Measurements from ENCODE around the gene BBC3.
A peak's percentile ranks its signal among the peaks of the same experiment; 100 is the strongest.

Gene BBC3

DNA sequence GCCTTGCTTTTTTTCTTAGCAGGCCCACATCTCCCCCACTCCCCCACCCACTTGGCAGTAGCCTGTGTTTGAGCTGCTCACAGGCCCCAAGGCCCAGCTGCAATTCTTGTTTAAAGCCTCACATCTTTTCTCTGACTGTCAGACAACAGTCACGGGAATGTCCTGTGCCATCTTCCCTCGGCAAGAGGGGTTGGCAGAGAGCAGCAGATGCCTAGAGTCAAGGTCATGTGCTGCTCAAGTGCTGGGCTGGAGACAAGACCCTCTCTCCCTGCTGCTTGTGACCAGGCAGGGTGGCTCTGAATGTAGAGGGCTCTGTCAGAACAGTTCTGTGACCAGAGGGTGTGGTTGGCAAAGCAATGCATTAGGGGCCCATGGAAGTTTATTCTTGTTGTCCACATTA lies 47.4 kb downstream of the BBC3 start:
- H3K9me3 ChIP-seq (ENCODE audit: control insufficient read depth in 1 of 2, low read length in 2 of 2), result no peaks in the 10 kb centered on the region
- no peak overlapping the region for H3K4me3 ChIP-seq (ENCODE audit: low read depth in 1 of 2, low read length in 2 of 2)
- H3K27me3 ChIP-seq (ENCODE audit: low read depth, low read length), result no peaks in the 10 kb centered on the region
- peaks cover 0 to 3% of the 10 kb centered on the region in 2 donors for H3K36me3 ChIP-seq (ENCODE audit: control insufficient read depth in 1 of 2, insufficient read depth in 2 of 2, low read length in 2 of 2)
- peaks cover 0 to 12% of the 10 kb centered on the region in 2 donors for H3K4me1 ChIP-seq (ENCODE audit: control insufficient read depth in 1 of 2, insufficient read depth in 2 of 2, low read length in 2 of 2)
- H3K27ac ChIP-seq (ENCODE audit: low read length), result no peak overlapping the region

DNA sequence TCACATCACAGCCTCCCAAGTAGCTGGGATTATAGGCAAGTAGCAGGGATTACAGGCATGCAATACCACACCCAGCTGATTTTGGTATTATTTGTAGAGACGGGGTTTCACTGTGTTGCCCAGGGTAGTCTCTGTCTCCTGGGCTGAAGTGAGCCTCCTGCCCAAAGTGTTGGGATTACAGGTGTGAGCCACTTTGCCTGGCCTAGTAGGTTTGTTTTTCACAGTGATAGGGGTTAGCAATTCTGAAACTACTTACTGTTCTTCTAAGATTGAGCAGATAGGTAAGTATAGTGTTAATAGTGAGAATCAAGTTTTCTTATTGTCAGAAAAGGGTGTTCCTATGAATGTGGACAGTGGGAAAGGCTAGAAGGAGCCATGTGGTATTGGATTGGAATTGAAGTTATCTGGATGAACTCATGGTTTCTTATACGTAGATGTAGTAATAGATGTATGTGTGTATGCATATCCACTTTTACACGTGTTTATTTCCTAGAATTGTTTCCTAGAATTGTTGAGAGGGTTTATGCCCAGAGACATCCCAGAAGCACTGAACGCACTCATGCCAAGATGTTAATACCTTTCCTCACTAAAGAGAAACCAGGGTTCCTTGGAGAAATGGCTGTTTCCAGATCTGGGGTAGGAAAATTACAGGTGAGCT lies 51.2 kb downstream of the BBC3 start:
- Histone ChIP-seq H3K4me3 (ENCODE audit: low read depth in 1 of 2, low read length in 2 of 2) (no peak overlapping the region), H3K9me3 (ENCODE audit: control insufficient read depth in 1 of 2, low read length in 2 of 2) (no peaks in the 10 kb centered on the region), H3K36me3 (ENCODE audit: control insufficient read depth in 1 of 2, insufficient read depth in 2 of 2, low read length in 2 of 2) (peaks cover 0 to 3% of the 10 kb centered on the region in 2 donors), H3K27ac (ENCODE audit: low read length) (no peak overlapping the region), H3K27me3 (ENCODE audit: low read depth, low read length) (no peaks in the 10 kb centered on the region), H3K4me1 (ENCODE audit: control insufficient read depth in 1 of 2, insufficient read depth in 2 of 2, low read length in 2 of 2) (peaks cover 0 to 8% of the 10 kb centered on the region in 2 donors)

DNA sequence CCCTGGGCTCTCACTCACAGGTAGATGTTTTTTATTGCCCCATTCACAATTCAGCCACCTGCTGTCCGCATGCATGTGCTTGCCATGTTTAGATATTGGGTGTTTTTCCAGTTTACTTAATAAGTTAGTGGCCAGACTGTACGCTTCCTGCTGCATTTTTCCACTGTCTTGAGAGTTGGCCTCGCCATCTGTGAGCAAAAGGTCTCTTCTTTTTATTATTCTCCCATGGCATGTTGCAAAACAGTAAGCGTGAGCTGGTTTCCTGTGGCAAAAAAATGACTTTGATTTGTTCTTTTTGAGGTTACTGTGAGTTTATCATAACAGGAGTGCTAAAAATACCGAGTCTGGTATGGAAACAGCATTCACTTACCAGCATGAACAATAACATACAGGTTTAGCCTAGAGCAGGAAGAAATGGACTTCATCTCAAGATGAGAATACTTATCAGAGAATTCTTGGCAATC lies 54.3 kb downstream of the BBC3 start:
- peaks cover 4 to 9% of the 10 kb centered on the region in 2 donors for H3K36me3 ChIP-seq (ENCODE audit: control insufficient read depth in 1 of 2, insufficient read depth in 2 of 2, low read length in 2 of 2)

DNA sequence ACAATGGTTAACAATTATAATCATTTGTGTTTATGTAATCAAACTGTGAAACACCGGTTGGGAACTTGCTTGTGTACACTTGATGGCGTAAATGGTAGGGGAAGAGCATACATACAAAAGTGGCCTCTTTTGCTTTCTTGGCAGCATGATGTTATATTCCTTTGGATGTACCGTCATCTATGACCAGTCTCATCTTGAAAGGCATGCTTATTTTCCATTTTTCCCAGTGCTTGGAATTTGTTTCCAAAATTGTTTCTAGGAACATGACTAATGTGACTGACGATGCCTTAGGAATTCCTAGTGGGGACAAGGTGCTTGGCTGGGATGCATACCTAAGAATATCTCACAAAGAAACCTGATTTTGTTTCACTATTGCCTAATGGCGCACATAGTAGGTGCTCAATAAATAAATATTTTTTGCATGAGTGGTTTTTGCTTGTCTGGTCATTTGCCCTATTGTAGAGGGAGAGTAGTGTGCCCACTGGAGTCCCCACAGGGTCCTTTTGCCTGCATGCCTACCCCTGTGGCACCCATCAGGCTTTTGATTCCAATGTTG lies 54.9 kb downstream of the BBC3 start:
- Histone ChIP-seq H3K27ac (ENCODE audit: low read length) (peak overlapping the region; percentile 40), H3K27me3 (ENCODE audit: low read depth, low read length) (no peaks in the 10 kb centered on the region), H3K4me1 (ENCODE audit: control insufficient read depth in 1 of 2, insufficient read depth in 2 of 2, low read length in 2 of 2) (peaks cover 0 to 8% of the 10 kb centered on the region in 2 donors), H3K9me3 (ENCODE audit: control insufficient read depth in 1 of 2, low read length in 2 of 2) (no peaks in the 10 kb centered on the region), H3K36me3 (ENCODE audit: control insufficient read depth in 1 of 2, insufficient read depth in 2 of 2, low read length in 2 of 2) (peaks cover 4 to 9% of the 10 kb centered on the region in 2 donors), H3K4me3 (ENCODE audit: low read depth in 1 of 2, low read length in 2 of 2) (no peak overlapping the region)

More for the DNA sequence above, 54.3 kb downstream of the BBC3 start:
- no peaks in the 10 kb centered on the region for H3K9me3 ChIP-seq (ENCODE audit: control insufficient read depth in 1 of 2, low read length in 2 of 2)
- H3K27me3 ChIP-seq (ENCODE audit: low read depth, low read length), result no peaks in the 10 kb centered on the region
- H3K4me3 ChIP-seq (ENCODE audit: low read depth in 1 of 2, low read length in 2 of 2), result no peak overlapping the region
- peaks cover 0 to 8% of the 10 kb centered on the region in 2 donors for H3K4me1 ChIP-seq (ENCODE audit: control insufficient read depth in 1 of 2, insufficient read depth in 2 of 2, low read length in 2 of 2)
- H3K27ac ChIP-seq (ENCODE audit: low read length), result peak overlapping the region; percentile 40

DNA sequence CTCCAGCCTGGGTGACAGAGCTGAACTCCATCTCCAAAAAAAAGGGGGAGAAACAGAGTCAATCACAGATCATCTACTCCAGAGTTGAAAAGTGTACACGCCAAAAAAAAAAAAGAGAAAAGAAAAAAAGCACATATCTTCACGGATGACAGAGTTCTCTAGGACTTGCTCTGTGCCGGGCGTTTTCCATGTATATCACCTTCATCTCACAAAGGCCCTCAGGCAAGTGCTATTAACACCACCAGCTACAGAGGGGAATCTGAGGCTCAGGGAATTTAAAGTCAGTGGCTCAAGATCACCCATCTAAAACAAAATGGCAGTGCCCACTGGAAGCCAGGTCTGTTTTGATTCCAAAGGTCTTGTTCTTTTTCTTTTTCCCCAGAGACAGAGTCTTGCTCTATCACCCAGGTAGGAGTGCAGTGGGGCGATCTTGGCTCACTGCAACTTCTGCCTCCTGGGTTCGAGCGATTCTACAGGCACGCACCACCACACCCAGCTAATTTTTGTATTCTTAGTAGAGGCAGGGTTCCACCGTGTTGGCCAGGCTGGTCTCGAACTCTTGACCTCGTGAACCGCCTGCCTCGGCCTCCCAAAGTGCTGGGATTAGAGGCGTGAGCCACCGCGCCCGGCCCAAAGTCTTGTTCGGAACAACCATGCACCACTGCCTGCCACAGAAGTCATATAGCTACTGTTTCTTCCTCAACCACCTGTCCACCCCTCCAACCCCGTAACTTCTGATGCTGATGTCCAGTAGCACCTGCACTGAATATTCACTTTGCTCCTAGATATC lies 58.1 kb downstream of the BBC3 start:
- Histone ChIP-seq H3K36me3 (ENCODE audit: control insufficient read depth in 1 of 2, insufficient read depth in 2 of 2, low read length in 2 of 2) (peaks cover 10 to 22% of the 10 kb centered on the region in 2 donors), H3K27me3 (ENCODE audit: low read depth, low read length) (no peaks in the 10 kb centered on the region), H3K4me3 (ENCODE audit: low read depth in 1 of 2, low read length in 2 of 2) (no peak overlapping the region), H3K4me1 (ENCODE audit: control insufficient read depth in 1 of 2, insufficient read depth in 2 of 2, low read length in 2 of 2) (peaks cover 0 to 7% of the 10 kb centered on the region in 2 donors), H3K9me3 (ENCODE audit: control insufficient read depth in 1 of 2, low read length in 2 of 2) (no peaks in the 10 kb centered on the region), H3K27ac (ENCODE audit: low read length) (no peak overlapping the region)
